ENCODE results near the gene SPEF1.

DNA sequence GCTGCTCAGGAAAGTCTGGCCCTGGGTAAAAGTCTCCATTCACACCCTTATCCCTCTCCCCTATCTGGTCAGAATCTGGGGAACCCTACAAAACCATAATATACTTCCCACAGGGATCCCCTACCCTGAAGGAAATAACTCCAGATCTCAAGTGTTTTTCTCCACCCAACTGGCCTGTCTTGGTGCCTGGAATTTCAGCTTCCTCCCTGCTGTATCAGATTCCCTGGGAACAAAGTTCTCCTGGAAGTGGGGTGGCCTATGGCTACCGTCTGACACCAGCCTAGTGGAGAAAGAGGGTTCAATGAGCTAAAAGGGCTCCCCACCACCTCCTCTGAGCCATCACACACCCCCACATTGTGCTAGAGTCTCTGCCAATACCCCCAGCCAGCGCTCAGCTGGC is 33.8 kb downstream of the SPEF1 start:
- TF ChIP-seq, protein P1, sequence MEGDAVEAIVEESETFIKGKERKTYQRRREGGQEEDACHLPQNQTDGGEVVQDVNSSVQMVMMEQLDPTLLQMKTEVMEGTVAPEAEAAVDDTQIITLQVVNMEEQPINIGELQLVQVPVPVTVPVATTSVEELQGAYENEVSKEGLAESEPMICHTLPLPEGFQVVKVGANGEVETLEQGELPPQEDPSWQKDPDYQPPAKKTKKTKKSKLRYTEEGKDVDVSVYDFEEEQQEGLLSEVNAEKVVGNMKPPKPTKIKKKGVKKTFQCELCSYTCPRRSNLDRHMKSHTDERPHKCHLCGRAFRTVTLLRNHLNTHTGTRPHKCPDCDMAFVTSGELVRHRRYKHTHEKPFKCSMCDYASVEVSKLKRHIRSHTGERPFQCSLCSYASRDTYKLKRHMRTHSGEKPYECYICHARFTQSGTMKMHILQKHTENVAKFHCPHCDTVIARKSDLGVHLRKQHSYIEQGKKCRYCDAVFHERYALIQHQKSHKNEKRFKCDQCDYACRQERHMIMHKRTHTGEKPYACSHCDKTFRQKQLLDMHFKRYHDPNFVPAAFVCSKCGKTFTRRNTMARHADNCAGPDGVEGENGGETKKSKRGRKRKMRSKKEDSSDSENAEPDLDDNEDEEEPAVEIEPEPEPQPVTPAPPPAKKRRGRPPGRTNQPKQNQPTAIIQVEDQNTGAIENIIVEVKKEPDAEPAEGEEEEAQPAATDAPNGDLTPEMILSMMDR (IDR thresholded peaks at IDR 0.05): no peak
- TF ChIP-seq POLR2A (IDR thresholded peaks at IDR 0.05): no peak

Measured in body of pancreas (tissue), 4 donors.